Activated CD8-positive, alpha-beta memory T cell treated with anti-CD3 and anti-CD28 coated beads, Interleukin-2, amount 50 U/mL, for 1 hour (primary cell): ENCODE measurements around the gene TASOR.

ENCODE experiments used
- DNase-seq: peaks from one replicate; pipeline ENCODE4 v3.0.0-alpha.2; 2020; ENCODE audit errors: extremely low read depth

Gene TASOR

DNA sequence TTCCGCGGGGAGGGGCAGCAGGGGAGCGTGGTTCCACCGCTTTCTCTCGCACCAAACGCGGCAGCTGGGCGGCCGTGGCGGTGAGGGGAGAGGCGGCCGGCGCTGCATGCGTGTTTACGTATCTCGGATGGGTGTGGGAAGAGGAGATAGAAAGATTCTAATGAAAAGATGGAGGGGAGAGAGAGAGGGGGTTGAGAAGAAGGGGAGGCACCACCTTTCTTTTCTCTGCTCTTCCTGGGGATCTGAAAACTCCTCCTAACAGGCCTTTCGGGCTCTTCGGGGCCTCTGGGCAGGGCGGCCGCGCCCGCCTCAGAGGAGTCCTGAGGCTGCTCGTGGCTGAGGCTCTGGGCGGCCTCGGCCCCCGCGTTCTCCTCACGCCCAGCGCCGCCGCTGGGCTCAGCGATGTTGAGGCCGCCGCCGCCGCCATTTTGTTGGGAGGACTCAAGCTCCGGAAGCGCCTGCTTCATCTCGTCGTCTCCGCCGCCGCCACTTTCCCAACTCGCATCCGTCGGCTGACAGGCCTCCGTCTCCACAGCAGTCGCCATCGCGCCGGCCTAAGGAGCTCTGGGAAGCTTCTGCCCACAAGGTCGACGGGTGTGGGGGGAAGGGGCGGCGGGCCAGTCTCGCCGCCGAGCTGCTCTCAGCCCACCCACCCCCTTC lies 473 bp downstream of the TASOR start:
- DNase-seq, result peak; percentile 36

GRCh38 chr3:56681984-56682461 lies 1.0 kb downstream of the TASOR start:
- no peak for DNase-seq

- DNase-seq, result no peak
Observed at GRCh38 chr3:56680054-56680580, 2.9 kb downstream of the TASOR start.

- DNase-seq, result no peak
Observed at GRCh38 chr3:56677286-56677685, 5.8 kb downstream of the TASOR start.

GRCh38 chr3:56673781-56674457 lies 9.1 kb downstream of the TASOR start:
- no peak for DNase-seq

DNA sequence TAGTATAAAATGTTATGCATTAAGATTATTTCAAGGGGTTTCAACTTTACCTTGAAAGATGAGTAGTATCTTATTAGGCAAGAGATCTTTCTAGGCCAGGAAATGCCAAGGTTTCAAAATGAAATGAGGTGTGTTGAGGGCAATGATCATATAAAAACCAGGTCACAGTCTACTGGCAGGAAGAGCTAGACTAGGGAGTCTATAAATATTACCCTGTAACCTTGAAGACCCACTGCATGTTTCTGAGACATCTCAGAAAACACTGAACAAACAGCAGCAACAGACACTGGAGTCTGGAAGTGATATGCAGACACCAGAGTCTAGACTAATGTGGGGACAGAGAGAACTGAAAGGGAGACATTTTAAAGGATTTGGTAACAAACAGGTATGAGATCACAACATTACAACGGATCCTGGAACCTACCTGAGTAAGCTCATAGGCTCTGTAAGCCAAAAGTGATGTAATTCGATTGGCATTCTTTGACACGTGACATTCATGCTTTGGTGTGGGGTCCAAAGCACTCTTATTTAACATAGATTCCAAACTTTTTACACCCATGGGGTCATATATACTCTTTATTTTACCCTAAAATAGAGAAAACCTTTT lies 15.0 kb downstream of the TASOR start:
- DNase-seq, result no peak

- DNase-seq, result no peak
Observed at GRCh38 chr3:56664823-56665222, 18.2 kb downstream of the TASOR start.

DNA sequence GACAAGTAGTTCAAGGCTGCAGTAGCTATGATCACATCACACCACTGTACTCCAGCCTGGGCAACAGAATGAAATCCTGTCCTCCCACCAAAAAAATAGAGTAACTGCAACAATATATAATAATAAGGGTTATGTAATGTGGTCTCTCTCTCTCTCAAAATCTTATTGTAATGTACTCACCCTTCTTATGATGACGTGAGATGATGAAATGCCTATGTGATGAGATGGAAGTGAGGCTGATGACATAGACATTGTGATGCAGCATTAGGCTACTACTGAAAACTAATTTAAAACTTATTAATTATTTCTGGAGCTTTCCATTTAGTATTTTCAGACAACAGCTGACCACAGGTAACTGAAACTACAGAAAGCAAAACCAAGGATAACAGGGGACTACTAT lies 27.4 kb downstream of the TASOR start:
- DNase-seq, result no peak

GRCh38 chr3:56654460-56654859 lies 28.6 kb downstream of the TASOR start:
- DNase-seq, result no peak

GRCh38 chr3:56645407-56645806 lies 37.7 kb downstream of the TASOR start:
- no peak for DNase-seq

DNA sequence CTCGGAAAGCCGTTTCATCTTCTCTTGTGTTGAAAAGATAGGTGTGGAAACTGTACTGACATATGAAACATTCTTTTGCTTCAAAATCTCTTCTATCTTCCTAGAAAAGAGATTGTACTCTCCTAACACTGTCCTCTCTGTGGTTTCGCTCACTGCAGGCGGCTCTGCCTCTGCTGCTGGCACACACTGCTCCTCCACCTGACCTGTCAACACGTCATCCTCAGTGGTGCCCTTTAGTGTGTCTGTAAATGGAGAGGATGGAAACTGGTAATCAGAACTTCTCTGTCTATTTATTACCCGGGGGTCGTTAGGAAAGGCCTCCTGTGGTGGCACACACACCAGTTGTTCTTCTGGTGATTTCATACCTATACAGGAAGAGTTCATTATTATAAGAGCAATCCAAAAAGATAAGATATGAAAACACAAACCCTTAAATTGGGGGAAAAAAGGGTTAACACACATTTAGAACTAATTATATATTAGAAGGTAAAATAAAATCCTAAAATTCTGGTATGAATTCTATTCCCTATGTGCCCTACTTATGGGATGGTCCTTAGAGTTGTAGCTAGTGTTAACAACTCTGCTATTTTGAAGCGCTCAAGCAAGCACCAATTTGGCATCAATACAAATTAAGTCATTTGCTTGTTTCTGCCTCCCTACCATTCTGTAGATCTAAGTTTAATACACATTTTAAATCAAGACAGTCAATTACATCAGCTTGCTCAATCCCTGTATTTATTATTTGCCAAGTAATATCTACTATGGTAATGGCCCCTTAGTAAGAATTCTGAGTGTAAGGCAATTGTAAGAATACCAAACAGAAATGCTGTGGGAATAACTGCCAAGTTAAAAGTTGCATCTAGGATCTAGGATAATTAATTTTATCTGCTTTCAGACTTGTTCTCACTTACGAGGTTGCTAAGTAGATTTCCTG lies 49.2 kb downstream of the TASOR start:
- DNase-seq, result no peak
